AML-193 (cell line): ENCODE results near the gene E2F8.
"Not testable (repeated sequence)": the region's sequence is repeated elsewhere in the genome, so short reads cannot be mapped to it uniquely, and the experiment has no call there.

ENCODE experiments used
- DNase-seq, 2 experiments: peaks; one replicate each; lab custom pipeline; 2025; lab: John Stamatoyannopoulos, UW

E2F8 gene, protein sequence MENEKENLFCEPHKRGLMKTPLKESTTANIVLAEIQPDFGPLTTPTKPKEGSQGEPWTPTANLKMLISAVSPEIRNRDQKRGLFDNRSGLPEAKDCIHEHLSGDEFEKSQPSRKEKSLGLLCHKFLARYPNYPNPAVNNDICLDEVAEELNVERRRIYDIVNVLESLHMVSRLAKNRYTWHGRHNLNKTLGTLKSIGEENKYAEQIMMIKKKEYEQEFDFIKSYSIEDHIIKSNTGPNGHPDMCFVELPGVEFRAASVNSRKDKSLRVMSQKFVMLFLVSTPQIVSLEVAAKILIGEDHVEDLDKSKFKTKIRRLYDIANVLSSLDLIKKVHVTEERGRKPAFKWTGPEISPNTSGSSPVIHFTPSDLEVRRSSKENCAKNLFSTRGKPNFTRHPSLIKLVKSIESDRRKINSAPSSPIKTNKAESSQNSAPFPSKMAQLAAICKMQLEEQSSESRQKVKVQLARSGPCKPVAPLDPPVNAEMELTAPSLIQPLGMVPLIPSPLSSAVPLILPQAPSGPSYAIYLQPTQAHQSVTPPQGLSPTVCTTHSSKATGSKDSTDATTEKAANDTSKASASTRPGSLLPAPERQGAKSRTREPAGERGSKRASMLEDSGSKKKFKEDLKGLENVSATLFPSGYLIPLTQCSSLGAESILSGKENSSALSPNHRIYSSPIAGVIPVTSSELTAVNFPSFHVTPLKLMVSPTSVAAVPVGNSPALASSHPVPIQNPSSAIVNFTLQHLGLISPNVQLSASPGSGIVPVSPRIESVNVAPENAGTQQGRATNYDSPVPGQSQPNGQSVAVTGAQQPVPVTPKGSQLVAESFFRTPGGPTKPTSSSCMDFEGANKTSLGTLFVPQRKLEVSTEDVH

GRCh38 chr11:19240420-19241259, at the start of gene E2F8:
Gene E2F8 (minus strand): TSS chr11:19240945. CDS start chr11:19240121, 824 bp downstream.
- peak; percentile 91 for DNase-seq

- no peak for DNase-seq
Observed at GRCh38 chr11:19290356-19290755, 49.6 kb upstream of the E2F8 start.

- no peak for DNase-seq
Observed at GRCh38 chr11:19288256-19288655, 47.5 kb upstream of the E2F8 start.

GRCh38 chr11:19286411-19286810, 45.7 kb upstream of the E2F8 start:
- no peak for DNase-seq

DNA sequence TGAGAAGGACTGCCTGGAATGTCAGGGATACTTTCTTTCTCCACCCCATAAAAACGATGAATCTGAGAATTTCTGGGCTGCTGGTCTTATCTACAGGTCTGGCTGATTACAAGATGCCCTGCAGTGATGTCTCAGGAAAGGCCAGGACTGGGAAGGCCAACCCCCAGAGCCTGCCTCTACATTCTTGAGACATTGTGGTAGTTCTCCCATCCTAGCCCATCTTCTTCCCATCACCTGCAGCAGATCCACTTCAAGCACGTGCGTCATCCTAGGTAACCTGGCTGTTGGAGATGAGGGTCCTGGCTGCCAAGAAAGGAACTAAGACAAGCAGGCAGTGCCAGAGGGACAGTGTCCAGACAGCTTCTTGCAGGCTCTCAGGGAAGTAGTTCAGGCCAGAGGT, 44.1 kb upstream of the E2F8 start:
- DNase-seq, result no peak

GRCh38 chr11:19283991-19284390, 43.2 kb upstream of the E2F8 start:
- no peak for DNase-seq

- DNase-seq, result no peak
Observed at GRCh38 chr11:19281555-19281954, 40.8 kb upstream of the E2F8 start.

DNA sequence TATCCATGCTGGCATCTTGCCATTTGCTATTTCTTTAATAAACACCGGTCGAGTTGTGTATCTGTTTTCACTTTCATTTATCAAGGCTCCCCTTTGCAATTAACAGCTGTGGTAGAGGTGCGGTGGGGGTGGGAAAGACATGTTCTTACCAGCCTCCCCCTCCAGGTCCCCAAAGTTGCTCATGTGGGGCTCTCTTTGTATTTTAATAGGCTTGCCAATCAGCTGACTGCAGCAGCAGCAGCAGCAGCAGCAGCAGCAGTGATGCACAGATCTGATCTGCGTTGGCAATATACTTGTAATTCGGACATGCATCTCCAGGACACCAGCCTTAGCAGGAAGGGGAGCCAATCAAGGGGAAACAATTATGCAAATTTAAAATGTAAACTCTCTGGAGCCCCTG, 40.3 kb upstream of the E2F8 start:
- no peak for DNase-seq

GRCh38 chr11:19279451-19279850, 38.7 kb upstream of the E2F8 start:
- DNase-seq, result peak; percentile 4 to 6

DNA sequence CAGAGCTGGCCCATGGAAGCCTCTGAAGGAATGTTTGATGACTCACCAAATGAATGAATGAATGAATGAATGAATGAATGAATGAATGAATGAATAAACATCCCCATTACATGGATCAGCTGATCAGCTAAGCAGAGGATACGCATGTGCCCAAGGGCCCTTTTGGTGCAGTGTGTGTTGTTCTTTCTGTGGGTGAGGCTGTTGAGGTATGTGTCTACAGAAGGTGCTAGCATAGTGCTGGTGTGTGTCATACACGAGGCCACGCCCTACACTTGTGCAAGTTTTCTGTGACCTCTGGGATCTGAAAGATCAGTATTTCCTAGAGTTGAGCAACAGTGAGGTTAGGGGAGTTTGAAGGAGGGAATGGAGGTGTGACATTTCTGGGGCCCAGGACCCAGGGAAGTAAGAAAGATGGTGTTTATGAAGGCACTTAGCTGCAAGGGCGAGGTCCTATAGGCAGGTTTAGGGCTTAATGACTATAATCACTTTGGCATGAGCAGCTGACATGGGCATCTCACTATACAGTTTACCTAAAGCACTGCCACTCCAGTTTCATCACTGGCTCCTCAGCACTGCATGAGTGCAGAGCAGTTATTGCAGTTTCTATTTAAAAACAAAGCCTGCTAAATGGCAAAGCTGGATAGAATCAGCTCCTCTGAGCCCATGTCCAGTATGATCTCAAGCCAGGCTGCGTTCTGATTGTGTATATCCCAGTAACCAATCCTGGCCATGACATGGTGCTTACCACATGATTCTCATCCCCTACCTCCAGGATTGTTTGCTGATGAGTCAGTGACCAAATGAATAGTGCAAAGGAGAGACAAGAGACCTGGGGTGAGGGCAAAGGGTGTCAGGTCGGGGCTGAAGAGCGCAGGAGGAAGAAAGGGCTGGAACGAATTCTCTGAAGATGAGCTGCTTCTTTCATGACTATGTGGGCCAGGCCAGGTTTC, 36.4 kb upstream of the E2F8 start:
- peak; percentile 69 to 71 for DNase-seq

DNA sequence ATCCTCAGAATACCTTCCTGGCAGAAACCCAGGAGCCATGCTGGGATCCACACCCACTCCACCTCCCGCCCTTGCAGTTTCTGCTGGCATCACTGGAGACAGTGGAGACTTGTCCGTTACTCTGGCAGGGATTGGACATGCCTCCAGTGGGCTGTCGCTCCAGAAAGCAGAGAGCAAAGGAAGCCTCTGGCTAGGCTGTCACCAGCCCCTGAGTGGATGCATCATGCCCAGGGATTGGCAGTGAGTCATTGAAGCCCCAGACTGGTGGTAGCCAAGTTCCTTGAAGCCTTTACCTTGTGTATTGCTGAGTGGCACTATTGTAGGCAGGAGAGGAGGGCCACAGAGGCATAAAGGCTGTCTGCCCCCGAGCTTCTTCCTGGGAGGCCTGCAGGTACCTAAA, 34.8 kb upstream of the E2F8 start:
- DNase-seq, result no peak

GRCh38 chr11:19273219-19273618, 32.5 kb upstream of the E2F8 start:
- DNase-seq, result not testable (repeated sequence)

DNA sequence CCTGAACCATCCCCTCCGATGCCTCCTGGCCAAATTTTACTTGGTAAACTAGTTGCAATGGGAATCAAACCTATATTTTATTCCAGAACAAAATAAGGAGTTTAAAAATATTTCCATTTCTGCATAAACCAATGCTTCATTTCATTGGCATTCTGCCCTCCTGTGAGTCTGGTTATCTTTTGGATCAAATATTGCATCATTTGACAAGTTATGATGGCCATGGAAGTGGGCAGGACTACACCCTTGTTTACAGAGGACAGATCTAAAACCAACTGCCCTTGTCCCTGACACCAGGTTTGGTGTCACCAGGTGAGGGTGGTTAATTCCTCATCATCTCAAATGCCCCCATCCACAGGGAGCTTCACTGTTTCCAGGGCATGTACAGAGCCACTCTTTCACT, 28.2 kb upstream of the E2F8 start:
- no peak for DNase-seq

DNA sequence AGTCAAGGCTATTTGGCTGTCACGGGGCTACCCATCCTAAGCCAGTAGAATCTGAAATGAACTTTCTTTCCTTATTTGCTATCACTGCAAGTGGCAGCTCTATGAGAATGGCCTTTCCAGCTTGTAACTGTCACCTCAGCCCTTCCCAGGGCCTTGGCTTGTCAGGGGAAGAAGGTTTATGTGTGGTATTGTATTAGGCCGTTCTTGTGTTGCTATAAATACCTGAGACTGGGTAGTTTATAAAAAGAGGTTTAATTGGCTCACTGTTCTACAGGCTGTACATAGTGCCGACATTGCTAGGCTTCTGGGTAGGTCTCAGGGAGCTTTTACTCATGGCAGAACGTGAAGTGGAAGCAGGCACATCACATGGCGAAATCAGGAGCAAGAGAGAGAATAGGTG, 26.8 kb upstream of the E2F8 start:
- no peak for DNase-seq

GRCh38 chr11:19263333-19263732, 22.6 kb upstream of the E2F8 start:
- no peak for DNase-seq

DNA sequence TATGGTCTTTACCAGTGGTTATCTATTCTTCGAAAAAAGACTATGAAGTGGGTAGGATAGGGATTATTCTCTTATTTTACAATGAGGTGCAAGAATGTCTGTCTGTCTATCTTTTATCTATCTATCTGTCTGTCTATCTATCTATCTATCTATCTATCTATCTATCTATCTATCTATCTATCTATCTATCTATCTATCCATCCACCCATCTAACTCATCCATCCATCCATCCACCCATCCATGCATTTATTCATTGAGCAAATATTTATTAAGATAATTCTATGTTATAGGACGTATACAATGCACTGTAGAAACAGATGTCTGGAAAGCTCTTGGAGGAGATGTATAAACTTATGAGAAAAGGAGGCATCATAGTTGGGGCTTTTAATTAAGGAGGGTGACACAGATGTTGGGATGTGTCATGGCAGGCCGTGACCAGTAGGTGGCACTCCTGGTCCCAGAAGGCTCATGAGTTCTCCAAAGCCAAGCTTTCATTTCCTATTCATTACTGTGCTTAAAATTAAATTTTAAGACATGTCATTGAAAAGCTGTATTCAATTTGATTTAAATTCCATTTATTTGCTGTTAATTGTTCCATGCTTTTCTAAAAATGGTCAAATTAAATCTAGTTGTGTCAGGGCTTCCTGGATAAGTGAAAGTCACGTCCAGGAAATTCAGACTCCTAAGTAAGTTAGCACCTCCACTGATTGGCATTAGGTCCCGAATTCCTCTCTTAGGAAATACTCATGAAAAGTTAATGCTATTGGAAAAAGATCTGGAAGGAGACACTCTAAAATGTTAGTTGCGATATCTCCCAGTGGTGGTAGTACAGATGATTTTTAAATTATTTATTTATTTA, 19.0 kb upstream of the E2F8 start:
- peak; percentile 58 to 62 for DNase-seq

- DNase-seq, result no peak
Observed at GRCh38 chr11:19258641-19259230, 18.0 kb upstream of the E2F8 start.

GRCh38 chr11:19254441-19254840, 13.7 kb upstream of the E2F8 start:
- DNase-seq, result not testable (repeated sequence)

GRCh38 chr11:19253817-19254216, 13.1 kb upstream of the E2F8 start:
- DNase-seq, result peak; percentile 31 to 56
